ENCODE data around the gene FANCC. TPM values are rescaled to one million over a fixed set of nuclear protein-coding genes. Genes with fewer than 3 reads are reported as not detected.

Gene FANCC
- total and polyA plus RNA-seq, 2 of the 4 experiments (the other 2 are of a cell fraction) = 4.7 to 6.3 TPM

- Histone ChIP-seq H3K9me3 (ENCODE audit: control insufficient read depth, insufficient read depth, low read length) (no peaks in the 10 kb centered on the region), H4K91ac (ENCODE audit: insufficient read depth, low read depth, low read length) (no peak overlapping the region), H3K4me2 (ENCODE audit: low read depth, low read length) (no peak overlapping the region), H4K8ac (ENCODE audit: low read depth in 2 of 2, low read length in 2 of 2) (no peak overlapping the region), H2BK20ac (ENCODE audit: low read depth, low read length) (no peak overlapping the region), H3K36me3 (ENCODE audit: control insufficient read depth, insufficient read depth, low read length) (peaks cover 24% of the 10 kb centered on the region), H2AK9ac (replicated peaks; ENCODE audit: low read depth, low read length, poor library complexity) (no peak overlapping the region), H3K4me1 (ENCODE audit: control insufficient read depth, insufficient read depth, low read length) (peaks cover 22% of the 10 kb centered on the region), H4K5ac (ENCODE audit: low read depth, low read length) (no peak overlapping the region), H2BK120ac (ENCODE audit: low read depth, low read length) (no peak overlapping the region), H3K18ac (ENCODE audit: low read depth, low read length) (no peak overlapping the region), H3K4ac (ENCODE audit: low read depth, low read length) (no peak overlapping the region), H4K20me1 (ENCODE audit: insufficient read depth, low read length) (peaks cover 4% of the 10 kb centered on the region), H2BK5ac (ENCODE audit: low read depth, low read length, poor library complexity, severe bottlenecking) (no peak overlapping the region), H3K9me1 (ENCODE audit: insufficient read depth, low read length) (peaks cover 31% of the 10 kb centered on the region), H2AFZ (replicated peaks; ENCODE audit: low read length, poor library complexity) (no peak overlapping the region), H3K4me3 (ENCODE audit: insufficient read depth, low read depth, low read length) (no peak overlapping the region), H3K9ac (ENCODE audit: low read depth, low read length) (no peak overlapping the region), H3K79me1 (ENCODE audit: low read depth in 1 of 2, low read length in 2 of 2) (peaks cover 11 to 48% of the 10 kb centered on the region in 2 experiments), H2BK15ac (ENCODE audit: low read depth, low read length) (no peak overlapping the region), H3K23ac (ENCODE audit: low read depth, low read length) (no peak overlapping the region), H3K56ac (ENCODE audit: extremely low read depth, insufficient read depth, low read length) (no peak overlapping the region), H2AK5ac (ENCODE audit: low read depth, low read length) (peak overlapping the region; percentile 37; the same call in 1 of the 2 replicates), H3K14ac (replicated peaks; ENCODE audit: low read depth, low read length) (no peak overlapping the region), H3K27me3 (ENCODE audit: control insufficient read depth, insufficient read depth, low read length) (no peaks in the 10 kb centered on the region), H3K27ac (ENCODE audit: insufficient read depth, low read length) (no peak overlapping the region)
- intact Hi-C loops (cut with micrococcal nuclease) (no loop called here), dilution Hi-C loops (cut with HindIII; ENCODE audit: low sequenced_read_pairs, unreplicated experiment) (no loop called here), in situ Hi-C loops (cut with MboI; ENCODE audit: low sequenced_read_pairs) (no loop called here)
- BruUV-seq (replicated peaks) = no TSS peak
- TF ChIP-seq MAZ (IDR thresholded peaks at IDR 0.05; ENCODE audit: borderline replicate concordance, low read depth, low read length) = no peak
- TF ChIP-seq MAFK (IDR thresholded peaks at IDR 0.05; ENCODE audit: low read depth, low read length) = no peak
- TF ChIP-seq CEBPB (IDR thresholded peaks at IDR 0.05; ENCODE audit: low read depth, low read length) = peak; percentile 66
- no peak for TF ChIP-seq ELK1 (IDR thresholded peaks at IDR 0.05; ENCODE audit: borderline replicate concordance, low read depth, low read length)
- no peak for TF ChIP-seq MXI1 (IDR thresholded peaks at IDR 0.05; ENCODE audit: borderline replicate concordance, low read depth, low read length)
- TF ChIP-seq RFX5 (IDR thresholded peaks at IDR 0.05; ENCODE audit: low read depth, low read length) = no peak
- no peak for TF ChIP-seq CHD1 (IDR thresholded peaks at IDR 0.05; ENCODE audit: low read depth, low read length)
- no peak for TF ChIP-seq NFE2L2 (IDR thresholded peaks at IDR 0.05; ENCODE audit: low read depth, low read length)
- TF ChIP-seq RCOR1 (IDR thresholded peaks at IDR 0.05; ENCODE audit: insufficient replicate concordance, low read length) = no peak
- 0 out of 2 replicates have a peak, but pooled peaks have one; percentile 3 for TF ChIP-seq CTCF (conservative IDR thresholded peaks at IDR 0.05; ENCODE audit: low read depth, low read length)
- CTCF ChIA-PET = interaction anchor here (1.1 kb wide), 1 partner anchor 316 kb away, joined by 3 read pairs; no protein-coding TSS in a partner anchor
- DNase-seq = no peak
- no peak for ATAC-seq (ENCODE audit: low read depth)
- POLR2A ChIA-PET (ENCODE audit: unreplicated experiment) = no interaction called here
- WGBS, 2 experiments (ENCODE audit: extremely low coverage in 2 of 2, insufficient read length in 1 of 2) = 83% methylated on average over 3 of the region's 6 CpGs; no CpG with 5 or more reads in 1 of the 2 experiments
Measured at GRCh38 chr9:95096807-95097206, 220.7 kb downstream of the FANCC start.

All from IMR-90 (cell line).